LNCAP (cell line): Measurements from ENCODE around the gene CCDC30.

ENCODE experiments used
- TF ChIP-seq, protein P1 (sequence below): fragments of 450-650 bp; IDR thresholded peaks from 2 replicates; pipeline ENCODE4 v1.5.1; 2017; ENCODE audit warnings: mild to moderate bottlenecking

Gene CCDC30

GRCh38 chr1:42680921-42681683, 218.0 kb downstream of the CCDC30 start:
- TF ChIP-seq, protein P1, sequence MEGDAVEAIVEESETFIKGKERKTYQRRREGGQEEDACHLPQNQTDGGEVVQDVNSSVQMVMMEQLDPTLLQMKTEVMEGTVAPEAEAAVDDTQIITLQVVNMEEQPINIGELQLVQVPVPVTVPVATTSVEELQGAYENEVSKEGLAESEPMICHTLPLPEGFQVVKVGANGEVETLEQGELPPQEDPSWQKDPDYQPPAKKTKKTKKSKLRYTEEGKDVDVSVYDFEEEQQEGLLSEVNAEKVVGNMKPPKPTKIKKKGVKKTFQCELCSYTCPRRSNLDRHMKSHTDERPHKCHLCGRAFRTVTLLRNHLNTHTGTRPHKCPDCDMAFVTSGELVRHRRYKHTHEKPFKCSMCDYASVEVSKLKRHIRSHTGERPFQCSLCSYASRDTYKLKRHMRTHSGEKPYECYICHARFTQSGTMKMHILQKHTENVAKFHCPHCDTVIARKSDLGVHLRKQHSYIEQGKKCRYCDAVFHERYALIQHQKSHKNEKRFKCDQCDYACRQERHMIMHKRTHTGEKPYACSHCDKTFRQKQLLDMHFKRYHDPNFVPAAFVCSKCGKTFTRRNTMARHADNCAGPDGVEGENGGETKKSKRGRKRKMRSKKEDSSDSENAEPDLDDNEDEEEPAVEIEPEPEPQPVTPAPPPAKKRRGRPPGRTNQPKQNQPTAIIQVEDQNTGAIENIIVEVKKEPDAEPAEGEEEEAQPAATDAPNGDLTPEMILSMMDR = no peak

GRCh38 chr1:42681741-42682483, 218.8 kb downstream of the CCDC30 start, which contains the start of gene YBX1:
Gene YBX1 (plus strand): TSS chr1:42682418. CDS start chr1:42682566, 148 bp downstream.
- TF ChIP-seq, protein P1 = no peak

- TF ChIP-seq, protein P1 = no peak
Measured at GRCh38 chr1:42682739-42683531, 219.8 kb downstream of the CCDC30 start.

DNA sequence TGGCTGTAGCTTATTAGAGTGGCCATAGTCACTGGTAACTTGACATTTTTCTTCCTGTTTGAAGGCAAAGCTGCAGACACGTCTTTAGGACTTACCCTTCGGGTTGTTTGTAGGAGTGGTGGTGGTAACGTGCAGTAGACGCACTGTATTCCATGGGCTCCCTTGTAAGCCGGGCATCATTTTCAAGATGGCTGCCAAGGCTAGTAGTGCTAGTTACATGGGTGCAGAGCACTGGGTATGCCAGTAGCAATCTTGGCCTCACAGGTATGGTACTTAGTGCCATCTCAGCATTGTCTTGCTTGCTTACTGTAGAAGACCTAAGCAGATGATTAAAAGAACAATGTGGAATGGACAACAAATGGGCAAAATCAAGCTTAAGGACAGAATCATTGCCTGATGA, 221.1 kb downstream of the CCDC30 start:
- TF ChIP-seq, protein P1 = no peak

- TF ChIP-seq, protein P1 = no peak
Measured at GRCh38 chr1:42686418-42686817, 223.3 kb downstream of the CCDC30 start.

DNA sequence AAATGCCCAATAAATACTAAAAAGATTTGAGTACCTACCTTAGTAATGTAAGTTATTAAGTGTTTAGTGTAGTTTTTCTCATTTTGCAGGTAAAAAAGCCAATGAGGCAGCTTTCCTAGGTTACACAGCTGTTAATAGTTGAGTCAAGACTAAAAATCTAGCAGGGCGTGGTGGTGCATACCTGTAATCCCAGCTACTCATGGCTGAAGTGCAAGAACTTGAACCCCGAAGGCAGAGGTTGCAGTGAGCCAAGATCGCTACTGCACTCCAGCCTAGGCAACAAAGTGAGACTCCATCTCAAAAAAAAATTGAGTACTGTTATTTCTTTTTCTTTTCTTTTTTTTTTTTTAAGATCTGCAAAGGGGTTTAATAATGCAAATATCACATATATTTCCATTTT, 226.8 kb downstream of the CCDC30 start:
- TF ChIP-seq, protein P1 = no peak

- TF ChIP-seq, protein P1 = 0 out of 2 replicates have a peak, but pooled peaks have one; percentile 13
Measured at GRCh38 chr1:42690477-42691156, 227.5 kb downstream of the CCDC30 start.
